Activated CD8-positive, alpha-beta T cell treated with anti-CD3 and anti-CD28 coated beads for 36 hours (primary cell): ENCODE measurements around the gene PLA2G4E. TPM values are rescaled to one million over a fixed set of nuclear protein-coding genes. Genes with fewer than 3 reads are reported as not detected.

Source experiments
- ATAC-seq: fragments of 200-7000 bp; cut with Tn5 transposase; one replicate; pipeline ENCODE4 v1.10.0; 2021; ENCODE audit warnings: mild to moderate bottlenecking, moderate library complexity
- CTCF ChIA-PET: fragments of 350-600 bp; sonication (Branson Sonifier 250); formaldehyde crosslinking; loops from one replicate; lab custom pipeline; 2021; ENCODE audit warnings: antibody characterized with exemption; lab: Charles Lee
- POLR2A ChIA-PET: fragments of 350-600 bp; sonication (Branson Sonifier 250); formaldehyde crosslinking; loops from one replicate; lab custom pipeline; 2021; ENCODE audit warnings: antibody characterized with exemption; lab: Charles Lee
- DNase-seq: peaks from one replicate; pipeline ENCODE4 v3.0.0-alpha.2; 2020
- H3K27ac Mint-ChIP-seq: one replicate; pipeline ENCODE4 v1.8.0; 2021; ENCODE audit warnings: mild to moderate bottlenecking, mixed read lengths
- H3K27me3 Mint-ChIP-seq: one replicate; pipeline ENCODE4 v1.8.0; 2021; ENCODE audit warnings: mixed read lengths
- H3K36me3 Mint-ChIP-seq: one replicate; pipeline ENCODE4 v1.8.0; 2021; ENCODE audit warnings: low read depth, mixed read lengths
- H3K4me1 Mint-ChIP-seq: one replicate; pipeline ENCODE4 v1.8.0; 2021; ENCODE audit warnings: low read depth, mixed read lengths
- H3K4me3 Mint-ChIP-seq: one replicate; pipeline ENCODE4 v1.8.0; 2021; ENCODE audit warnings: mild to moderate bottlenecking, moderate library complexity, mixed read lengths
- H3K9me3 Mint-ChIP-seq: one replicate; pipeline ENCODE4 v1.8.0; 2021; ENCODE audit warnings: mixed read lengths
- intact Hi-C: fragments of 100-400 bp; cut with micrococcal nuclease; formaldehyde crosslinking; loops from one replicate; pipeline ENCODE4 v1.10.0; 2022
- total RNA-seq, 2 experiments: library from RNA; stranded (reverse); gene quantifications; one replicate each; pipeline ENCODE4 v1.2.3, GENCODE V29; 2021
- TF ChIP-seq, protein P1 (sequence below): fragments of 200-600 bp; IDR thresholded peaks from one replicate; pipeline ENCODE4 v1.8.0; 2022; ENCODE audit warnings: antibody characterized with exemption, mild to moderate bottlenecking

The PLA2G4E gene
- total RNA-seq, 2 experiments from 2014 or later, result not detected

DNA sequence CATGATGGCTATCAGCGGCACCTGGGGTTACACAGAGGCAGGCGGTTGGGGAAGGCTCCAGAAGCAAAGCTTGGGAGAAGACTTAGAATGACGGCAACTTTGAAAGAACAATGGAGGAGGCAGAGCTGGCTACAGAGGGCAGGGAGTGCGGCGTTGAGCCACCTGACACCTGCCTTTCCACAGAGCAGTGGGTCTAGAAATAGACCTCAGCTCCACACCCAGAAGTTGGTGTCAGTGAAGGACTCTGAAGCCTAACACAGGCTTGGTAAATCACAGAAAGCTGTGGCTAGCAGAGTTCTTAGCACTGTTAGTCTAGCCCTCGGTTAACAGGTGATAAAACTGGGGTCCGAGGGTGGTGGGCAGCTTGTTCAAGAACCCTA lies 25.4 kb downstream of the PLA2G4E start:
- Mint-ChIP-seq H3K9me3 (no peaks in the 10 kb centered on the region), H3K4me3 (no peak overlapping the region), H3K27ac (no peak overlapping the region), H3K27me3 (no peaks in the 10 kb centered on the region), H3K4me1 (peaks cover 5% of the 10 kb centered on the region), H3K36me3 (no peaks in the 10 kb centered on the region)
- ATAC-seq (no peak), DNase-seq (no peak)
- CTCF ChIA-PET, result interaction anchor here (1.6 to 2.4 kb wide), 4 partner anchors 62 to 139 kb away, joined by 4 to 10 read pairs (median 8); no protein-coding TSS in a partner anchor
- intact Hi-C loops, result loop anchor here (10.0 kb wide), 1 partner anchor 139 kb away; no protein-coding TSS in a partner anchor
- TF ChIP-seq, protein P1, sequence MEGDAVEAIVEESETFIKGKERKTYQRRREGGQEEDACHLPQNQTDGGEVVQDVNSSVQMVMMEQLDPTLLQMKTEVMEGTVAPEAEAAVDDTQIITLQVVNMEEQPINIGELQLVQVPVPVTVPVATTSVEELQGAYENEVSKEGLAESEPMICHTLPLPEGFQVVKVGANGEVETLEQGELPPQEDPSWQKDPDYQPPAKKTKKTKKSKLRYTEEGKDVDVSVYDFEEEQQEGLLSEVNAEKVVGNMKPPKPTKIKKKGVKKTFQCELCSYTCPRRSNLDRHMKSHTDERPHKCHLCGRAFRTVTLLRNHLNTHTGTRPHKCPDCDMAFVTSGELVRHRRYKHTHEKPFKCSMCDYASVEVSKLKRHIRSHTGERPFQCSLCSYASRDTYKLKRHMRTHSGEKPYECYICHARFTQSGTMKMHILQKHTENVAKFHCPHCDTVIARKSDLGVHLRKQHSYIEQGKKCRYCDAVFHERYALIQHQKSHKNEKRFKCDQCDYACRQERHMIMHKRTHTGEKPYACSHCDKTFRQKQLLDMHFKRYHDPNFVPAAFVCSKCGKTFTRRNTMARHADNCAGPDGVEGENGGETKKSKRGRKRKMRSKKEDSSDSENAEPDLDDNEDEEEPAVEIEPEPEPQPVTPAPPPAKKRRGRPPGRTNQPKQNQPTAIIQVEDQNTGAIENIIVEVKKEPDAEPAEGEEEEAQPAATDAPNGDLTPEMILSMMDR, result no peak
- POLR2A ChIA-PET, result no interaction called here

DNA sequence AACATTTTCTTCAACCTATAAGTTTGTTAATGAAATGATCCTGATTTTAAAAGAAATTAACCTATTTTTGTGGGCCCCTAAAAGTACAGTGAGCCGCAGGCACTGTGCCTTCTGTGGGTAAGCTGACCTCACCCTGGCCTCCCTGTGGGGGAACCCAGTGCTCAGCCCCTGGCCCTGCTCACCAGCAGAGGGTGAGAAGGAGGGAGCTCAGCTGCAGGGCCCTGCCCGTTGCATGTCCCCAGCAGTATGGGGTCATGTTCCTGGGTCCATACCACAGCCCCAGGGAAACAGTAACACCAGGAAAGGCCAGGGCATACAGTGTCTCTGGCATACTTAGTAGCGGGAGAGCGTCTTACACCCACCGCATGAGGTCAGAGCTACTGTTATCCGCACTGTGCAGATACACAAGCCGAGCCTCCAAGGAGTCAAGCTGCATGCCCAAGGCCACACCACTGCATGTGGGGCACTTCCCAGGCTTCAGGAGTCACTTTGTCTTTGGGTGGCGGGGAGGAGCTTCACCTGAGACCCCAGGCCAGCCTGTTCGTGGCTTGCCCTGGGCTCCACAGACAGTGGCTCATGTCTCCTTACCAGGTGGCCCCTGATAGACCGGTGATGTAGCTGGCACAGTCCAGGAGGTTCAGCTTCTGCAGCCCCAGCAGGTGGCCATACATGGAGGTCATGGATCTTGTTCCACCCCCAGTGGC lies 25.9 kb downstream of the PLA2G4E start:
- Mint-ChIP-seq H3K4me3 (no peak overlapping the region), H3K36me3 (no peaks in the 10 kb centered on the region), H3K27me3 (peaks cover 3% of the 10 kb centered on the region), H3K9me3 (no peaks in the 10 kb centered on the region), H3K27ac (no peak overlapping the region), H3K4me1 (peaks cover 5% of the 10 kb centered on the region)
- TF ChIP-seq, protein P1, result no peak
- intact Hi-C loops, result loop anchor here (10.0 kb wide), 1 partner anchor 140 kb away; no protein-coding TSS in a partner anchor
- CTCF ChIA-PET, result interaction anchor here (1.6 to 2.4 kb wide), 4 partner anchors 62 to 140 kb away, joined by 4 to 10 read pairs (median 8); no protein-coding TSS in a partner anchor
- DNase-seq, result no peak
- ATAC-seq, result no peak
- POLR2A ChIA-PET, result no interaction called here

DNA sequence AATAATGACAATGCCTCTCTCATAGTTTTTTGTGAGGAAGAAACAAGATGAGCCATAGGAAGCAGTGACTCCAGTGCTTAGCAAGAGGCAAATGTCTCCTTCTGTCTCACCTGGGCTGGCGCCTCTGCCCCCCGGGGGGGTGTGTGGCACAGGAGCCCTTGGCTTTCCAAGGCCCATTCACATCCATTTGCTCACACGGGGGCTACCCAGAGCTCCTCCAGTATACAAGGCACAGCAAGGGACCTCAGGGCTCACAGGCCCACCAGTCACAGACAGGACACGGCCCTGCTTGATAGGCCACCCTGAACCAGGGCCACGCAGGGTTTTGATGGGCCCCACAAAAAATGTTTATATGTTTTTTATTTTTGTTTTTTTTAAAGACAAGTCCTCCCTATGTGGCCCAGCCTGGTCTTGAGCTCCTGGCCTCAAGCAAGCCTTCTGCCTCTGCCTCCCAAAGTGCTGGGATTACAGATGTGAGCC lies 26.6 kb downstream of the PLA2G4E start:
- TF ChIP-seq, protein P1, result no peak
- no peaks in the 10 kb centered on the region for H3K36me3 Mint-ChIP-seq
- H3K4me1 Mint-ChIP-seq, result peaks cover 2% of the 10 kb centered on the region
- DNase-seq, result no peak
- no peak overlapping the region for H3K4me3 Mint-ChIP-seq
- no peak for ATAC-seq
- POLR2A ChIA-PET, result interaction anchor here (0.5 kb wide), 1 partner anchor 20 kb away, joined by 3 read pairs; no protein-coding TSS in a partner anchor
- no peak overlapping the region for H3K27ac Mint-ChIP-seq
- H3K9me3 Mint-ChIP-seq, result no peaks in the 10 kb centered on the region
- CTCF ChIA-PET, result interaction anchor here (1.2 to 2.4 kb wide), 2 partner anchors 63 to 90 kb away, joined by 5 to 10 read pairs; no protein-coding TSS in a partner anchor
- intact Hi-C loops, result loop anchor here (10.0 kb wide), 1 partner anchor 141 kb away; no protein-coding TSS in a partner anchor
- peaks cover 3% of the 10 kb centered on the region for H3K27me3 Mint-ChIP-seq

DNA sequence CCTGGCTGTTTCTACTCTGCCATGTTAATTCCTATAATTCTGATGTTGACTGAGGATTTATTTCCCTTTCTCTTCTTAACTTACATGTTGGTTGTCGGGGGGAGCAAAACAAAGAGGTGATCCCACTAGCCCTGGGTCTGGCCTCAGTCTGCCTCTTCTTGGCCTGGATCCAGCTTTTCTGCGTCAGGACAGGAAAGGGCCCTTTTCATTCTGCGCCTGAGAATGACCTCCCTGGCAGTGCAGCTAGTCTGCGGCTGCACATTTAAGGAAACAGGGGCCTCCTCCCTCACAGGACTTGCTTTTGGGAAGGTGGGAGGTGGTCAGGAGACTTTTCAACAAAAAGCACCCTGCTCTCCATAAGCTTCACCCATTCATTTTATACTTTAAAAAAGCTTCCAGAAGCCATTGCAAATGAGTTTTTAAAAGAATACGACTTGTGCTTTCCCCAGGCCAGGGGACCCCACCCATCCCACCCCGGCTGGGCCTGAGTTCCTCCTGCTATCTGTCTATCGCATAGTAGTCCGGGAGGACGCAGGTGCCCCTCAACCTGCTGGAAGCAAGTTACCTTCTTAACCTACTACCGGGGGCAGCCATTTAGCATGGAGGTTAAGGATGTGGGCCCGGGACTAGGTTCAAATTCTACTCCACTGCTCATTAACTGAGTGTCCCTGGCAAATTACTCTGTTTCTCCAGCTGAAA lies 27.2 kb downstream of the PLA2G4E start:
- Mint-ChIP-seq H3K36me3 (no peaks in the 10 kb centered on the region), H3K9me3 (no peaks in the 10 kb centered on the region), H3K27ac (no peak overlapping the region), H3K27me3 (peaks cover 3% of the 10 kb centered on the region), H3K4me3 (no peak overlapping the region), H3K4me1 (no peaks in the 10 kb centered on the region)
- DNase-seq, result no peak
- ChIA-PET CTCF (interaction anchor here (1.2 to 5.7 kb wide), 3 partner anchors 63 to 91 kb away, joined by 5 to 59 read pairs (median 10); no protein-coding TSS in a partner anchor), POLR2A (interaction anchor here (0.5 kb wide), 1 partner anchor 19 kb away, joined by 3 read pairs; no protein-coding TSS in a partner anchor)
- TF ChIP-seq, protein P1, result no peak
- ATAC-seq, result no peak
- intact Hi-C loops, result loop anchor here (10.0 kb wide), 1 partner anchor 141 kb away; no protein-coding TSS in a partner anchor
